Spleen (tissue), 7 donors: Measurements from ENCODE around the gene NTSR1.

Source experiments
- POLR2A ChIP-seq, 3 donors: fragments of 450-650 bp; IDR thresholded peaks; one replicate each; pipeline ENCODE4 v1.5.1; 2017; ENCODE audit warnings: antibody characterized with exemption in 3 of 3, mild to moderate bottlenecking in 1 of 3
- TF ChIP-seq, protein P1 (sequence below), 11 experiments: fragments of 200-600 bp in 7 of 11; fragments of 450-650 bp in 4 of 11; sonication (generic) in 4 of 11; IDR thresholded peaks in 8 of 11; conservative IDR thresholded peaks in 3 of 11; 1 replicate in 7 of 11; 2 replicates in 4 of 11; pipeline versions ENCODE4 v1.4.0 to v1.8.0; 2016 to 2021; ENCODE audit warnings: antibody characterized with exemption in 11 of 11, inconsistent platforms in 4 of 11, mild to moderate bottlenecking in 1 of 11
- donor health status: DM: no; HTN: no; CAD: no; lungs with moderate emphysema.
- donor health status: DM: no; HTN: no; CAD: no.
- donor health status: DM: no; HTN: no; CAD: no.

DNA sequence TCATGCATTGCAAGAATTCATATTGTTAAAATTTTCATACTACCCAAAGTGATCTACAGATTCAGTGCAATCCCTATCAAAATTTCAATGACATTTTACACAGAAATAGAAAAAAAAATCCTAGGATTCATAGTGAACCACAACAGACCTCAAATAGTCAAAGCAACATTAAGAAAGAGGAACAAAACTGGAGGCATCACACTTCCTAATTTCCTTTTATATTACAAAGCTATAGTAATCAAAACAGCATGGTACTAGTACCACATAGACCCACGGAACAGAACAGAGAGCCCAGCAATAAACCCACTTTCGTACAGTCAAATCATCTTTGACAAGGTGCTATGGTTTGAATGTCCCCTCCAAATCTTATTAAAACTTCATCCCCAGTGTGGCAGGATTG is 39.7 kb downstream of the NTSR1 start:
- TF ChIP-seq, protein P1, sequence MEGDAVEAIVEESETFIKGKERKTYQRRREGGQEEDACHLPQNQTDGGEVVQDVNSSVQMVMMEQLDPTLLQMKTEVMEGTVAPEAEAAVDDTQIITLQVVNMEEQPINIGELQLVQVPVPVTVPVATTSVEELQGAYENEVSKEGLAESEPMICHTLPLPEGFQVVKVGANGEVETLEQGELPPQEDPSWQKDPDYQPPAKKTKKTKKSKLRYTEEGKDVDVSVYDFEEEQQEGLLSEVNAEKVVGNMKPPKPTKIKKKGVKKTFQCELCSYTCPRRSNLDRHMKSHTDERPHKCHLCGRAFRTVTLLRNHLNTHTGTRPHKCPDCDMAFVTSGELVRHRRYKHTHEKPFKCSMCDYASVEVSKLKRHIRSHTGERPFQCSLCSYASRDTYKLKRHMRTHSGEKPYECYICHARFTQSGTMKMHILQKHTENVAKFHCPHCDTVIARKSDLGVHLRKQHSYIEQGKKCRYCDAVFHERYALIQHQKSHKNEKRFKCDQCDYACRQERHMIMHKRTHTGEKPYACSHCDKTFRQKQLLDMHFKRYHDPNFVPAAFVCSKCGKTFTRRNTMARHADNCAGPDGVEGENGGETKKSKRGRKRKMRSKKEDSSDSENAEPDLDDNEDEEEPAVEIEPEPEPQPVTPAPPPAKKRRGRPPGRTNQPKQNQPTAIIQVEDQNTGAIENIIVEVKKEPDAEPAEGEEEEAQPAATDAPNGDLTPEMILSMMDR (IDR thresholded peaks at IDR 0.05 in 8 of 11, conservative IDR thresholded peaks at IDR 0.05 in 3 of 11), result no peak
- TF ChIP-seq POLR2A (IDR thresholded peaks at IDR 0.05), result no peak
